ENCODE results near the gene SNX1.
"Not testable (repeated sequence)": the region's sequence is repeated elsewhere in the genome, so short reads cannot be mapped to it uniquely, and the experiment has no call there.

SNX1 gene

GRCh38 chr15:64095795-64096667, at the start of gene SNX1:
TSS of gene SNX1 (plus strand) at chr15:64095982. CDS start at chr15:64096014, 32 bp downstream.
- peak; percentile 95 to 98 for DNase-seq

GRCh38 chr15:64046421-64047153, 49.2 kb upstream of the SNX1 start, which contains the start of gene DAPK2:
TSS of gene DAPK2 (minus strand) at chr15:64046485. CDS start at chr15:64040261, 6,224 bp downstream.
- peak; percentile 55 to 75 for DNase-seq

- DNase-seq = no peak
Observed at GRCh38 chr15:64048781-64049460, 46.9 kb upstream of the SNX1 start.

- no peak for DNase-seq
Observed at GRCh38 chr15:64050281-64051092, 45.3 kb upstream of the SNX1 start.

GRCh38 chr15:64051093-64051402, 44.7 kb upstream of the SNX1 start:
- no peak for DNase-seq

GRCh38 chr15:64051407-64052259, 44.1 kb upstream of the SNX1 start:
- no peak for DNase-seq

- no peak for DNase-seq
Observed at GRCh38 chr15:64052925-64053491, 42.8 kb upstream of the SNX1 start.

- DNase-seq = not testable (repeated sequence)
Observed at GRCh38 chr15:64053674-64054073, 42.1 kb upstream of the SNX1 start.

- no peak for DNase-seq
Observed at GRCh38 chr15:64058279-64058678, 37.5 kb upstream of the SNX1 start.

GRCh38 chr15:64059104-64059503, 36.7 kb upstream of the SNX1 start:
- not testable (repeated sequence) for DNase-seq

- DNase-seq = no peak
Observed at GRCh38 chr15:64060716-64061115, 35.1 kb upstream of the SNX1 start.

GRCh38 chr15:64066451-64066850, 29.3 kb upstream of the SNX1 start:
- DNase-seq = no peak

GRCh38 chr15:64067564-64068030, 28.2 kb upstream of the SNX1 start:
- peak; percentile 67 to 80 for DNase-seq

GRCh38 chr15:64068133-64068532, 27.6 kb upstream of the SNX1 start:
- DNase-seq = no peak

- no peak for DNase-seq
Observed at GRCh38 chr15:64070106-64070505, 25.7 kb upstream of the SNX1 start.

GRCh38 chr15:64070965-64071851, 24.6 kb upstream of the SNX1 start:
- DNase-seq = no peak

GRCh38 chr15:64071931-64072765, 23.6 kb upstream of the SNX1 start:
- DNase-seq = no peak

- DNase-seq = no peak
Observed at GRCh38 chr15:64072812-64073211, 23.0 kb upstream of the SNX1 start.

GRCh38 chr15:64073496-64073895, 22.3 kb upstream of the SNX1 start:
- not testable (repeated sequence) for DNase-seq
